SH-SY5Y (cell line): ENCODE results near the gene ZSWIM6.

ENCODE experiments used
- GATA2 ChIP-seq: IDR thresholded peaks from 2 replicates; pipeline ENCODE4 v1.6.1; 2011; ENCODE audit warnings: mild to moderate bottlenecking, low read depth, low read length
- GATA3 ChIP-seq: IDR thresholded peaks from 2 replicates; pipeline ENCODE4 v1.6.1; 2011; ENCODE audit warnings: low read depth, mild to moderate bottlenecking, low read length, moderate library complexity

DNA sequence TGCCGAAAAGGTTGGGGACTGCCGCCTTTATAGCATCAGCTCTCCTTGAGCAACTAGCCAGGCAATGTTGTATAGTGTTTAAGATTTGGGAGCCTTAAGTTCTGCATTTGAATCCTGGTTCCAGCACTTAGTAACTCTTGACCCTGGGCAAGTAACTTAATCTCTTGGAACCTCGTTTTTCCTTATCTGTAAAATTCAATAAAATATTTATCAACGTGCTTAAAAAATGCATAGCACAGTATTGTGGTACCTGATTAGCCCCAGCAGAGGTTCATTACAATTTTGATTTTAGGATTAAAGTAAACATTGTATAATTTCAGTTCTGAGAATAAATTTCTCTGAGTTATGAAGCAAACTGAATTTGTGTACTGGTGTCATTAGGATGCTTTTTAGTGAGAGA, 66.4 kb downstream of the ZSWIM6 start:
- TF ChIP-seq GATA3 = no peak
- no peak for TF ChIP-seq GATA2
